ENCODE results near the gene SLC44A4. TPM values are rescaled to one million over a fixed set of nuclear protein-coding genes. Genes with fewer than 3 reads are reported as not detected.
A peak's percentile ranks its signal among the peaks of the same experiment; 100 is the strongest.
"Not testable (repeated sequence)": the region's sequence is repeated elsewhere in the genome, so short reads cannot be mapped to it uniquely, and the experiment has no call there.

The SLC44A4 gene
- under 1 TPM; 0.10 to 0.13 TPM for total RNA-seq
- total RNA-seq: 0.12 to 1.2 reads per million in 2 donors

GRCh38 chr6:31878726-31879125 is at the start of gene SLC44A4:
Gene SLC44A4, minus strand, starts transcription at chr6:31878997. Its CDS starts 17 bp downstream, at chr6:31878980.
- Mint-ChIP-seq H3K27ac (peak within 1 kb of the TSS; percentile 27), H3K4me3 (no peak within 1 kb of the TSS)
- no peaks in the 10 kb centered on the region for H3K9me3 ChIP-seq (ENCODE audit: control insufficient read depth, low read length, poor library complexity, severe bottlenecking)

GRCh38 chr6:31928672-31928939 is 49.8 kb upstream of the SLC44A4 start:
- H3K4me3 Mint-ChIP-seq: no peak overlapping the region
- no peak overlapping the region for H3K27ac Mint-ChIP-seq
- DNase-seq (no peak), ATAC-seq (no peak)
- H3K36me3 Mint-ChIP-seq (ENCODE audit: low read depth): no peaks in the 10 kb centered on the region
- H3K27me3 Mint-ChIP-seq: peaks cover 5% of the 10 kb centered on the region
- no peaks in the 10 kb centered on the region for H3K9me3 ChIP-seq (ENCODE audit: control insufficient read depth, low read length, poor library complexity, severe bottlenecking)
- no peaks in the 10 kb centered on the region for H3K4me1 Mint-ChIP-seq

More at GRCh38 chr6:31878726-31879125, at the start of gene SLC44A4:
- Mint-ChIP-seq H3K4me1 (peaks cover 11% of the 10 kb centered on the region), H3K27me3 (no peaks in the 10 kb centered on the region), H3K36me3 (ENCODE audit: low read depth) (peaks cover 11% of the 10 kb centered on the region)
- ATAC-seq (no peak), DNase-seq (no peak)

- no peak for DNase-seq
- no peak overlapping the region for H3K4me3 Mint-ChIP-seq
- peaks cover 5% of the 10 kb centered on the region for H3K27me3 Mint-ChIP-seq
- H3K4me1 Mint-ChIP-seq: no peaks in the 10 kb centered on the region
- no peaks in the 10 kb centered on the region for H3K36me3 Mint-ChIP-seq (ENCODE audit: low read depth)
- no peak for ATAC-seq
- no peaks in the 10 kb centered on the region for H3K9me3 ChIP-seq (ENCODE audit: control insufficient read depth, low read length, poor library complexity, severe bottlenecking)
- no peak overlapping the region for H3K27ac Mint-ChIP-seq
Measured at GRCh38 chr6:31927863-31928671, 49.3 kb upstream of the SLC44A4 start.

GRCh38 chr6:31927242-31927862 is 48.6 kb upstream of the SLC44A4 start, which contains the start of gene C2:
Gene C2, plus strand, starts transcription at chr6:31927717. Its CDS starts 36 bp downstream, at chr6:31927753.
- peaks cover 5% of the 10 kb centered on the region for H3K27me3 Mint-ChIP-seq
- ATAC-seq (no peak), DNase-seq (no peak)
- no peak within 1 kb of the TSS for H3K4me3 Mint-ChIP-seq
- H3K4me1 Mint-ChIP-seq: no peaks in the 10 kb centered on the region
- no peak within 1 kb of the TSS for H3K27ac Mint-ChIP-seq
- H3K9me3 ChIP-seq (ENCODE audit: control insufficient read depth, low read length, poor library complexity, severe bottlenecking): no peaks in the 10 kb centered on the region
- H3K36me3 Mint-ChIP-seq (ENCODE audit: low read depth): no peaks in the 10 kb centered on the region

- H3K36me3 Mint-ChIP-seq (ENCODE audit: low read depth): no peaks in the 10 kb centered on the region
- H3K27me3 Mint-ChIP-seq: no peaks in the 10 kb centered on the region
- no peak overlapping the region for H3K27ac Mint-ChIP-seq
- no peak for DNase-seq
- no peaks in the 10 kb centered on the region for H3K4me1 Mint-ChIP-seq
- no peaks in the 10 kb centered on the region for H3K9me3 ChIP-seq (ENCODE audit: control insufficient read depth, low read length, poor library complexity, severe bottlenecking)
- ATAC-seq: no peak
- H3K4me3 Mint-ChIP-seq: no peak overlapping the region
Measured at GRCh38 chr6:31922942-31923341, 44.1 kb upstream of the SLC44A4 start.

GRCh38 chr6:31920811-31921210 is 42.0 kb upstream of the SLC44A4 start:
- Mint-ChIP-seq H3K4me1 (no peaks in the 10 kb centered on the region), H3K36me3 (ENCODE audit: low read depth) (peaks cover 2% of the 10 kb centered on the region), H3K4me3 (no peak overlapping the region), H3K27me3 (peaks cover 3% of the 10 kb centered on the region), H3K27ac (no peak overlapping the region)
- no peaks in the 10 kb centered on the region for H3K9me3 ChIP-seq (ENCODE audit: control insufficient read depth, low read length, poor library complexity, severe bottlenecking)
- no peak for ATAC-seq
- DNase-seq: no peak

- Mint-ChIP-seq H3K4me3 (no peak overlapping the region), H3K27ac (no peak overlapping the region), H3K4me1 (peaks cover 3% of the 10 kb centered on the region), H3K27me3 (peaks cover 13% of the 10 kb centered on the region), H3K36me3 (ENCODE audit: low read depth) (peaks cover 6% of the 10 kb centered on the region)
- no peaks in the 10 kb centered on the region for H3K9me3 ChIP-seq (ENCODE audit: control insufficient read depth, low read length, poor library complexity, severe bottlenecking)
- ATAC-seq: no peak
- DNase-seq: no peak
Measured at GRCh38 chr6:31919624-31920303, 41.0 kb upstream of the SLC44A4 start.

GRCh38 chr6:31918069-31918720 is 39.4 kb upstream of the SLC44A4 start:
- Mint-ChIP-seq H3K27me3 (peaks cover 14% of the 10 kb centered on the region), H3K36me3 (ENCODE audit: low read depth) (peaks cover 6% of the 10 kb centered on the region), H3K27ac (no peak overlapping the region), H3K4me1 (peaks cover 3% of the 10 kb centered on the region), H3K4me3 (no peak overlapping the region)
- DNase-seq (no peak), ATAC-seq (no peak)
- no peaks in the 10 kb centered on the region for H3K9me3 ChIP-seq (ENCODE audit: control insufficient read depth, low read length, poor library complexity, severe bottlenecking)

GRCh38 chr6:31915756-31916155 is 37.0 kb upstream of the SLC44A4 start:
- Mint-ChIP-seq H3K36me3 (ENCODE audit: low read depth) (peaks cover 6% of the 10 kb centered on the region), H3K27me3 (peaks cover 24% of the 10 kb centered on the region), H3K27ac (no peak overlapping the region), H3K4me1 (peaks cover 3% of the 10 kb centered on the region), H3K4me3 (no peak overlapping the region)
- DNase-seq (no peak), ATAC-seq (no peak)
- no peaks in the 10 kb centered on the region for H3K9me3 ChIP-seq (ENCODE audit: control insufficient read depth, low read length, poor library complexity, severe bottlenecking)

GRCh38 chr6:31915351-31915750 is 36.6 kb upstream of the SLC44A4 start:
- H3K36me3 Mint-ChIP-seq (ENCODE audit: low read depth): peaks cover 6% of the 10 kb centered on the region
- H3K27me3 Mint-ChIP-seq: peaks cover 25% of the 10 kb centered on the region
- H3K4me1 Mint-ChIP-seq: peaks cover 3% of the 10 kb centered on the region
- no peak for DNase-seq
- H3K4me3 Mint-ChIP-seq: no peak overlapping the region
- ATAC-seq: no peak
- H3K9me3 ChIP-seq (ENCODE audit: control insufficient read depth, low read length, poor library complexity, severe bottlenecking): no peaks in the 10 kb centered on the region
- no peak overlapping the region for H3K27ac Mint-ChIP-seq

- H3K9me3 ChIP-seq (ENCODE audit: control insufficient read depth, low read length, poor library complexity, severe bottlenecking): no peaks in the 10 kb centered on the region
- H3K4me3 Mint-ChIP-seq: no peak overlapping the region
- peaks cover 6% of the 10 kb centered on the region for H3K36me3 Mint-ChIP-seq (ENCODE audit: low read depth)
- peaks cover 3% of the 10 kb centered on the region for H3K4me1 Mint-ChIP-seq
- H3K27ac Mint-ChIP-seq: no peak overlapping the region
- ATAC-seq (no peak), DNase-seq (no peak)
- peaks cover 33% of the 10 kb centered on the region for H3K27me3 Mint-ChIP-seq
Measured at GRCh38 chr6:31911826-31912585, 33.2 kb upstream of the SLC44A4 start.

GRCh38 chr6:31909298-31909697 is 30.5 kb upstream of the SLC44A4 start:
- not testable (repeated sequence) for DNase-seq; H3K9me3 ChIP-seq (ENCODE audit: control insufficient read depth, low read length, poor library complexity, severe bottlenecking); H3K4me1 Mint-ChIP-seq; ATAC-seq; H3K4me3 Mint-ChIP-seq; H3K36me3 Mint-ChIP-seq (ENCODE audit: low read depth); H3K27ac Mint-ChIP-seq
- H3K27me3 Mint-ChIP-seq: peaks cover 24% of the 10 kb centered on the region

All from T-helper 17 cell (primary cell).